HCT116 (cell line): ENCODE data around the gene NAA16.

ENCODE experiments used
- CTCF ChIP-seq, 3 experiments: fragments of 200-600 bp in 1 of 3; sonication (generic) in 1 of 3; IDR thresholded peaks in 2 of 3; conservative IDR thresholded peaks in 1 of 3; 2 replicates each; pipeline ENCODE4 v1.5.1; 2012 to 2017; ENCODE audit warnings: low read depth in 2 of 3, low read length in 2 of 3, antibody characterized with exemption in 1 of 3, borderline replicate concordance in 1 of 3, control low read depth in 1 of 3, mild to moderate bottlenecking in 1 of 3, mixed read lengths in 1 of 3, mixed run types in 1 of 3, moderate library complexity in 1 of 3; ENCODE audit not compliant: insufficient read depth in 1 of 3
- EGR1 ChIP-seq: IDR thresholded peaks from 2 replicates; pipeline ENCODE4 v1.6.1; 2012; ENCODE audit warnings: low read depth
- ELF1 ChIP-seq: IDR thresholded peaks from 2 replicates; pipeline ENCODE4 v1.6.1; 2012; ENCODE audit warnings: low read depth, borderline replicate concordance
- EZH2 ChIP-seq: fragments of 200-600 bp; sonication (generic); IDR thresholded peaks from 2 replicates; pipeline ENCODE4 v1.6.1; 2017; ENCODE audit warnings: antibody characterized with exemption, mixed run types
- EZH2phosphoT487 ChIP-seq: fragments of 200-600 bp; IDR thresholded peaks from 2 replicates; pipeline ENCODE4 v1.6.1; 2018; ENCODE audit warnings: antibody characterized with exemption, borderline replicate concordance
- RAD21 ChIP-seq: IDR thresholded peaks from 2 replicates; pipeline ENCODE4 v1.6.1; 2012; ENCODE audit warnings: low read depth, mild to moderate bottlenecking
- REST ChIP-seq: IDR thresholded peaks from 2 replicates; pipeline ENCODE4 v1.6.1; 2012; ENCODE audit warnings: low read depth
- SIN3A ChIP-seq: IDR thresholded peaks from 2 replicates; pipeline ENCODE4 v1.6.1; 2012; ENCODE audit warnings: low read depth
- YY1 ChIP-seq: IDR thresholded peaks from 2 replicates; pipeline ENCODE4 v1.6.1; 2011; ENCODE audit warnings: low read length, low read depth, moderate library complexity, mild to moderate bottlenecking; ENCODE audit not compliant: insufficient replicate concordance; ENCODE audit errors: extremely low read depth
- ZNF274 ChIP-seq: fragments of 200-500 bp; sonication (Bioruptor generic); IDR thresholded peaks from 2 replicates; pipeline ENCODE4 v1.6.1; 2014; ENCODE audit warnings: mild to moderate bottlenecking, low read depth, low read length, inconsistent platforms

- TF ChIP-seq CTCF (IDR thresholded peaks at IDR 0.05 in 2 of 3, conservative IDR thresholded peaks at IDR 0.05 in 1 of 3; ENCODE audit: borderline replicate concordance in 1 of 3, insufficient read depth in 1 of 3, low read depth in 2 of 3, low read length in 2 of 3) (no peak), EZH2phosphoT487 (no peak), EZH2 (no peak), REST (no peak), YY1 (no peak), RAD21 (no peak), EGR1 (no peak), ZNF274 (no peak), ELF1 (no peak), SIN3A (no peak)
Measured at GRCh38 chr13:41361491-41361890, 50.4 kb downstream of the NAA16 start.
